ENCODE data around the gene NRG4.
"Not testable (repeated sequence)": the region's sequence is repeated elsewhere in the genome, so short reads cannot be mapped to it uniquely, and the experiment has no call there.

The NRG4 gene

DNA sequence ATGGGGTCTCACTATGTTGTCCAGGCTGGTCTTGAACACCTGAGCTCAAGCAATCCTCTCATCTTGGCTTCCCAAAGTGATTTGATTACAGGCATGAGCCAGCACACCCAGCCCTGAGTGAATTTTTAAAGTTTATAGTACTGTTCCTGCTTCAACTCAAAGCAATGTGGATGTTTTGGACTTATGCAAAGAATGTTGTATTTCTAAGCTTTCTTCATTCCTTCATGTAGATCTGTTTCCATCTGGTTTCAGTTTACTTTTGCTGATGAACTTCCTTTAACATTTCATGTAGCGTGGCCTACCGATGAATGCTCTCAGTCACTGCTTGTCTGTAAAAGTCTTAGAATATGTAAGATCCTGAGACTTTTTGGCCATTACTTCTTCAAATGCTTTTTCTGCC lies 23.2 kb downstream of the NRG4 start:
- no peak overlapping the region for H3K9ac ChIP-seq (ENCODE audit: low read depth, low read length)
- no peak overlapping the region for H3K4me3 ChIP-seq (ENCODE audit: low read length)
- H3K4me1 ChIP-seq (ENCODE audit: control insufficient read depth, insufficient read depth, low read length): no peaks in the 10 kb centered on the region
- H3K27me3 ChIP-seq (ENCODE audit: control insufficient read depth, insufficient read depth, low read length): no peaks in the 10 kb centered on the region
- H3K4me2 ChIP-seq (ENCODE audit: low read length): no peak overlapping the region
- no peaks in the 10 kb centered on the region for H3K36me3 ChIP-seq (ENCODE audit: insufficient read depth, low read length)
- no peaks in the 10 kb centered on the region for H3K9me3 ChIP-seq (replicated peaks; ENCODE audit: low read length)

DNA sequence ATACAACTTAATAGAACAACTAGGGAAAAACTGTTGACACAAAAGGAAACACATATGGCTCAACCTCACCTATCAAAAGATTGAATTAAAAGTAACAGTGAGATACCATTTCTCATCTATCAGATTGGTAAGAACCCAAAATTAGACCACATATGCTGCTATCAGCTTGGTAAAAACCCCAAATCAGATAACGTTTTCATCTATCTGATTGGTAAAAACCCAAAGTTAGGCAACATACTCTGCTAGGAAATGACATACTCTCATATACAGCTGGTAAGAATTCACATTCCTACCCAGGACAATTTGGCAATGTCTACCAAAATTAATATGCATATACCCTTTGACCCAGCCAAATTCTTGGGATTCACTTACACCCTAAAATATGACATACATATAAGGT lies 26.3 kb downstream of the NRG4 start:
- no peaks in the 10 kb centered on the region for H3K4me1 ChIP-seq (ENCODE audit: control insufficient read depth, insufficient read depth, low read length)
- no peak overlapping the region for H3K4me3 ChIP-seq (ENCODE audit: low read length)
- no peaks in the 10 kb centered on the region for H3K36me3 ChIP-seq (ENCODE audit: insufficient read depth, low read length)
- H3K27me3 ChIP-seq (ENCODE audit: control insufficient read depth, insufficient read depth, low read length): peaks cover 5% of the 10 kb centered on the region
- H3K9me3 ChIP-seq (replicated peaks; ENCODE audit: low read length): no peaks in the 10 kb centered on the region
- H3K4me2 ChIP-seq (ENCODE audit: low read length): no peak overlapping the region
- H3K9ac ChIP-seq (ENCODE audit: low read depth, low read length): no peak overlapping the region

DNA sequence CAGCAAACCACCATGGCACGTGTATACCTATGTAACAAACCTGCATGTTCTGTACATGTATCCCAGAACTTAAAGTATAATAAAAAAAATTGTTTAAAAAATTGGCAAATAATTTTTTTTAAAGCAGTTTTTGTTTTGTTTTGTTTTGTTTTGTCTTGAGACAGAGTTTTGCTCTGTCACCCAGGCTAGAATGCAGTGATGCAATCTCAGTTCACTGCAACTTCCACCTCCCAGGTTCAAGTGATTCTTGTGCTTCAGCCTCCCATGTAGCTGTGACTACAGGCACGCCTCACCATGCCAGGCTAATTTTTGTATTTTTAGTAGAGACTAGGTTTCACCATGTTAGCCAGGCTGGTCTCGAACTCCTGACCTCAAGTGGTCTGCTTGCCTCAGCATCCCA lies 27.5 kb downstream of the NRG4 start:
- H3K4me1 ChIP-seq (ENCODE audit: control insufficient read depth, insufficient read depth, low read length); H3K4me2 ChIP-seq (ENCODE audit: low read length); H3K4me3 ChIP-seq (ENCODE audit: low read length); H3K9me3 ChIP-seq (replicated peaks; ENCODE audit: low read length); H3K9ac ChIP-seq (ENCODE audit: low read depth, low read length); H3K36me3 ChIP-seq (ENCODE audit: insufficient read depth, low read length): not testable (repeated sequence)
- peaks cover 11% of the 10 kb centered on the region for H3K27me3 ChIP-seq (ENCODE audit: control insufficient read depth, insufficient read depth, low read length)

DNA sequence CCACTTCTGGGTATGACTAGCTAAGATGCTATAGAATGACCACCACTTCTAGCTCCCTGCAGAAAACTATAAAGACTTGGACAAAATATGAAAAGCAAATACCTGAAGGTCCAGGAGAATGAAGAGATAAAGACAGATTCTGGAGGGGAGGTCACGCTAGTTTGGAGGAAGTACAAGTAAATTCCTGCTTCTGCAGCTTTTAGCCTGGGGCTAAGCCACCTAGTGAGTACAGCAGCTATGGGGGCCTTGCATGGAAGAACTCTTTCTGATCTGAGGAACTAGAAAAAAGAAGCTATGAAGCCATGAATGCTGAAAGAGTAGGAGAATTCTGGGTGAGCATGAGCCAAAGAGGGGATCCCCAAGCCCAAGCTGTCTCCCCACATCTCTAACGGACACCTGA lies 29.8 kb downstream of the NRG4 start:
- H3K4me2 ChIP-seq (ENCODE audit: low read length): no peak overlapping the region
- H3K4me3 ChIP-seq (ENCODE audit: low read length): no peak overlapping the region
- no peaks in the 10 kb centered on the region for H3K9me3 ChIP-seq (replicated peaks; ENCODE audit: low read length)
- H3K9ac ChIP-seq (ENCODE audit: low read depth, low read length): no peak overlapping the region
- no peaks in the 10 kb centered on the region for H3K36me3 ChIP-seq (ENCODE audit: insufficient read depth, low read length)
- no peaks in the 10 kb centered on the region for H3K4me1 ChIP-seq (ENCODE audit: control insufficient read depth, insufficient read depth, low read length)
- H3K27me3 ChIP-seq (ENCODE audit: control insufficient read depth, insufficient read depth, low read length): peaks cover 17% of the 10 kb centered on the region

DNA sequence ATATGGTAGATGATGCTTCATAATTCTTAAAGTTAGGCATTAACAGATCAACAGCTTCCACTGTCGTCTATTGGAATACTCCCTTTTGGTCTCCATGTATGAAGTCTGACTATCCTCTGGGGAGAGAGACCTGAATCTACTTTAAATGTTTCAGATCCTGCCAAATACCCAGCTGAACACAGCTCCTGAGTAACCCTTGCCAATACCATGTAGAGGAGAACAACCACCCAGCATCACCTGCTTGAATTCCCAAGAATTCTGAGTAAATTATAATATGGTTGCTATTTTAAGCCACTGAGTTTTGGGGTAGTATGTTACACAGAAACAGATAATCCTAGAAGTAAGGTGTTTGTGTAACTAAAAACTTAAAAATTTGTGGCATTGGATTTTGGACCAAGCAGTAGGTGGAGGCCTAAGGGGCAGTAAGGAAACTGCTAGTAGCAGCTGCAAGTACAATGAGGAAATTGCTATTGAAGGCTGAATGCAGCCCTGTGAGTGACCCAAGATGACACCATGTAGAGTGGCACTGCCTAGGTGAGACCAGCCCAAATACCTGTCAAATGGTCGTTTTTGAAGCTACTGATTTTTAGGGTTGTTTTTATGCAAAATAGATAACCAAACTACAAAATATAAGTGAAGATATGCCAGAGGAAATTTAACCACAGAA lies 30.9 kb downstream of the NRG4 start:
- H3K4me2 ChIP-seq (ENCODE audit: low read length): no peak overlapping the region
- H3K27me3 ChIP-seq (ENCODE audit: control insufficient read depth, insufficient read depth, low read length): peaks cover 17% of the 10 kb centered on the region
- H3K9ac ChIP-seq (ENCODE audit: low read depth, low read length): no peak overlapping the region
- no peaks in the 10 kb centered on the region for H3K9me3 ChIP-seq (replicated peaks; ENCODE audit: low read length)
- no peaks in the 10 kb centered on the region for H3K4me1 ChIP-seq (ENCODE audit: control insufficient read depth, insufficient read depth, low read length)
- H3K36me3 ChIP-seq (ENCODE audit: insufficient read depth, low read length): no peaks in the 10 kb centered on the region
- H3K4me3 ChIP-seq (ENCODE audit: low read length): no peak overlapping the region

DNA sequence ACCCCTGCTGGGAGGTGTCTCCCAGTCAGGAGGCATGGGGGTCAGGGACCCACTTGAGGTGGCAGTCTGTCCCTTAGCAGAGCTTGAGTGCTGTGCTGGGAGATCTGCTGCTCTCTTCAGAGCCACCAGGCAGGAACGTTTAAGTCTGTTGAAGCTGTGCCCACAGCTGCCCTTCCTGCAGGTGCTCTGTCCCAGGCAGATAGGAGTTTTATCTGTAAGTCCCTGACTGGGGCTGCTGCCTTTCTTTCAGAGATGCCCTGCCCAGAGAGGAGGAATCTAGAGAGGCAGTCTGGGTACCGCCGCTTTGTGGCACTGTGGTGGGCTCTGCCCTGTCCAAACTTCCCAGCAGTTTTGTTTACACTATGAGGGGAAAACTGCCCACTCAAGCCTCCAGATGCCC lies 35.5 kb downstream of the NRG4 start:
- H3K27me3 ChIP-seq (ENCODE audit: control insufficient read depth, insufficient read depth, low read length): peaks cover 20% of the 10 kb centered on the region
- not testable (repeated sequence) for H3K4me2 ChIP-seq (ENCODE audit: low read length); H3K36me3 ChIP-seq (ENCODE audit: insufficient read depth, low read length); H3K9me3 ChIP-seq (replicated peaks; ENCODE audit: low read length); H3K4me3 ChIP-seq (ENCODE audit: low read length); H3K9ac ChIP-seq (ENCODE audit: low read depth, low read length); H3K4me1 ChIP-seq (ENCODE audit: control insufficient read depth, insufficient read depth, low read length)

DNA sequence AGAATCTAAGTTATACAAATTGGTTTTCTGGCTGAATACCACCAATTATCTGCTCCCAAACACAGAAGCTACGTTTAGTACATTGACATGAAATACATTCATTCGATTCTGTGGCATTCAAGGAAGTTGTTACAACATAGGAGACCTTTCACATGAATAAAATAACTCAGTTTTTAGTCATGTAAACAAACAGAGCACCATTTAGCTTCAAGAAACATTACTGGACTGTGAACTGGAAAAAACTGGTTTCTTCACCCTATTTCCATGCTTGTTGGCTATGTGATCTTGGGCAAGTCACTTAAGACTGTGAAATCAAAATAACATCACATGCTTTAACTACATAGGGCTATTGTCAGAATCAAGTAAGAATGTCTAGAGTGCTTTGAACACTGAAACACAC lies 46.2 kb downstream of the NRG4 start:
- no peak overlapping the region for H3K4me2 ChIP-seq (ENCODE audit: low read length)
- no peak overlapping the region for H3K4me3 ChIP-seq (ENCODE audit: low read length)
- peaks cover 3% of the 10 kb centered on the region for H3K4me1 ChIP-seq (ENCODE audit: control insufficient read depth, insufficient read depth, low read length)
- no peaks in the 10 kb centered on the region for H3K36me3 ChIP-seq (ENCODE audit: insufficient read depth, low read length)
- no peak overlapping the region for H3K9ac ChIP-seq (ENCODE audit: low read depth, low read length)
- H3K9me3 ChIP-seq (replicated peaks; ENCODE audit: low read length): no peaks in the 10 kb centered on the region
- H3K27me3 ChIP-seq (ENCODE audit: control insufficient read depth, insufficient read depth, low read length): no peaks in the 10 kb centered on the region

DNA sequence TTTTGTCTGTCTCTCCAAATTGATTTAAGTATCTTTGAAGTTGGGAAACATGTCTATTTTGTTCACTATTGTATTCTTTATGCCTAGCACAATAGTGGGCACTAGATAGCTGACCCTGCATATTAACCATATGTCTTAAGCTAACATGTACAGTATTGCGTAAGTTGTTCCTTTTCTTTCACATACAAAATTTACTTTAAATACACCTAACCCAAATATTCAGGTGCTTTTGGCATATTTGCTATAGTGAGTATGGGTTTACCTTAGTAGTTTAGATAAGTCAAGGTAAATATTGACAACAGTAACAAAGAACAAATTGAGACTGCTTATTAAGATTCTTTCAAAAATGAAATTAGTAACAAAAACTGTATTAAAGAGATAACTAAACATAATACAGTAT lies 50.9 kb downstream of the NRG4 start:
- peaks cover 3% of the 10 kb centered on the region for H3K4me1 ChIP-seq (ENCODE audit: control insufficient read depth, insufficient read depth, low read length)
- H3K36me3 ChIP-seq (ENCODE audit: insufficient read depth, low read length): no peaks in the 10 kb centered on the region
- no peak overlapping the region for H3K9ac ChIP-seq (ENCODE audit: low read depth, low read length)
- no peak overlapping the region for H3K4me3 ChIP-seq (ENCODE audit: low read length)
- no peak overlapping the region for H3K4me2 ChIP-seq (ENCODE audit: low read length)
- H3K9me3 ChIP-seq (replicated peaks; ENCODE audit: low read length): no peaks in the 10 kb centered on the region
- no peaks in the 10 kb centered on the region for H3K27me3 ChIP-seq (ENCODE audit: control insufficient read depth, insufficient read depth, low read length)

DNA sequence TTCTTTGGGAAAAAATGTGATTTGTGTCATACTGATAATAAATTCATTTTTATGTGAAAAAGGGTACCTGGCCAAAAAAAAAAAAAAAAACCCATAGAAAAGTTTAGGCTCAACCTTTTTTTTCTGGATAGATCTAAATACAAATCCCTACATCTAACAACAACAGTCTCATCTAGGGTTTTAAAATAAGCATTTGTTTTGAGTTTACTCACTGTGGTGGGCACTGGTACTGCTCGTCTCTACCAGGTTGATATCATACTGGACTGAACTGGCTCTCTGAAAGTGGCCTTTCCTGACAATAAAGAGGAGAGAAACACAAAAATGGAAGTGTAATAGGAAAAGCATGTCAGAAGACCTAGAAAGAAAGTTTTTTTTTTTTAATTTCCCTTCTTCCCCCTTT lies 56.5 kb downstream of the NRG4 start:
- no peak overlapping the region for H3K4me3 ChIP-seq (ENCODE audit: low read length)
- no peaks in the 10 kb centered on the region for H3K36me3 ChIP-seq (ENCODE audit: insufficient read depth, low read length)
- no peaks in the 10 kb centered on the region for H3K4me1 ChIP-seq (ENCODE audit: control insufficient read depth, insufficient read depth, low read length)
- H3K9me3 ChIP-seq (replicated peaks; ENCODE audit: low read length): no peaks in the 10 kb centered on the region
- no peak overlapping the region for H3K4me2 ChIP-seq (ENCODE audit: low read length)
- H3K27me3 ChIP-seq (ENCODE audit: control insufficient read depth, insufficient read depth, low read length): no peaks in the 10 kb centered on the region
- no peak overlapping the region for H3K9ac ChIP-seq (ENCODE audit: low read depth, low read length)

DNA sequence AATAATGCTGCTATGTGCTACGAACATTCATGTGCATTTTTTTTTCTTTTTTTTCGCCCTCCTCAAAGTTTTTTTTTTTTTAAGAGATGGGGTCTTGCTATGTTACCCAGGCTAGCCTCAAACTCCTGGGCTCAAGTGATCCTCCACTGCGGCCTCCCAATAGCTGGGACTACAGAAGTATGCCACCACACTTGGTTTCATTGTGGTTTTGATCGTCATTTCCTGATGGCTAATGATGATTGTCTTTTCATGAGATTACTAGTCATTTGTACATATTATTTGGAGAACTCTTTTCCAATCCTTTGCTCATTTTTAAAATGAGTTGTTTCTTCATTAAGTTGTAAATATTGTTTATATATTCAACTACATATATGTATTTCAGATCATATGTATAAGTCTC lies 59.7 kb downstream of the NRG4 start:
- no peak overlapping the region for H3K4me3 ChIP-seq (ENCODE audit: low read length)
- H3K27me3 ChIP-seq (ENCODE audit: control insufficient read depth, insufficient read depth, low read length): no peaks in the 10 kb centered on the region
- no peaks in the 10 kb centered on the region for H3K9me3 ChIP-seq (replicated peaks; ENCODE audit: low read length)
- no peaks in the 10 kb centered on the region for H3K36me3 ChIP-seq (ENCODE audit: insufficient read depth, low read length)
- H3K4me1 ChIP-seq (ENCODE audit: control insufficient read depth, insufficient read depth, low read length): peaks cover 3% of the 10 kb centered on the region
- no peak overlapping the region for H3K4me2 ChIP-seq (ENCODE audit: low read length)
- H3K9ac ChIP-seq (ENCODE audit: low read depth, low read length): no peak overlapping the region

DNA sequence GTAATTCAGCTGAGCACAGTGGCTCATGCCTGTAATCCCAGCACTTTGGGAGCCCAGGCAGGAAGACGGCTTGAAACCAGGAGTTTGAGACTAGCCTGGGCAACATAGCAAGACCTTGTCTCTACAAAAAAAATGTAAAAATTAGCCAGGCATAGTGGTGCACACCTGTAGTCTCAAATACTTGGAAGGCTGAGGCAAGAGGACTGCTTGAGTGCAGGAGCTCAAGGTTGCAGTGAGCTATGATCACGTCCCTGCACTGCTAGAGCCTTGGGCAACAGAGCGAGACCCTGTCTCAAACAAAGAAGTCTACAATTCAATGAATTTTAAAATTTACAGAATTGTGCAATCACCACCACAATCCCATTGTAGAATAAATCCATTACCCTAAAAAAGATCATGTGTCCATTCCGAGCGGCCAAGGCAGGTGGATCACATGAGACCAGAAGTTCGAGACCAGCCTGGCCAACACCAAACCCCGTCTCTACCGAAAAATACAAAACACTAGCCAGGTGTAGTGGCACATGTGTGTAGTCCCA lies 63.4 kb downstream of the NRG4 start:
- Histone ChIP-seq H3K9me3 (replicated peaks; ENCODE audit: low read length) (no peaks in the 10 kb centered on the region), H3K9ac (ENCODE audit: low read depth, low read length) (no peak overlapping the region), H3K4me1 (ENCODE audit: control insufficient read depth, insufficient read depth, low read length) (peaks cover 25% of the 10 kb centered on the region), H3K36me3 (ENCODE audit: insufficient read depth, low read length) (no peaks in the 10 kb centered on the region), H3K4me2 (ENCODE audit: low read length) (no peak overlapping the region), H3K27me3 (ENCODE audit: control insufficient read depth, insufficient read depth, low read length) (no peaks in the 10 kb centered on the region), H3K4me3 (ENCODE audit: low read length) (no peak overlapping the region)

DNA sequence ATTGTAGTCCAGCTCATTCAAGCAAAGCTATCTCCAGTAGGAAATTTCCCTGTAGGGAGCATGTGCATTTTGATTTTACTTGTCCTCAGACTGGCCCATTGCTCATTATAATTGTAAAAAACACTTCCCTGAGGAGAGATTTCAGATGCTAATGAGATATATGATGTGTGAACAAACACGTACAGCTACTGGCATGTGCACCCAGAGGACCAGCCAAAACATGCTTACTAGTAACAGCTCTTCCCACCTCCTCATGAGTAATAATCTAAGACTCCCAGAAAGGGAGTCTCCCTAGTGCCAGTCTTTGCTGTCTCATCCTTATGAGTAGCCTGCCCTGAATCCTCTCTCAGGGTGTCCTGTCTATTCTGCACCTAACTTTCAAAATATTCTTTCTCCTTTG lies 65.1 kb downstream of the NRG4 start:
- H3K4me3 ChIP-seq (ENCODE audit: low read length): no peak overlapping the region
- H3K27me3 ChIP-seq (ENCODE audit: control insufficient read depth, insufficient read depth, low read length): no peaks in the 10 kb centered on the region
- peaks cover 30% of the 10 kb centered on the region for H3K4me1 ChIP-seq (ENCODE audit: control insufficient read depth, insufficient read depth, low read length)
- H3K36me3 ChIP-seq (ENCODE audit: insufficient read depth, low read length): no peaks in the 10 kb centered on the region
- H3K9me3 ChIP-seq (replicated peaks; ENCODE audit: low read length): no peaks in the 10 kb centered on the region
- H3K9ac ChIP-seq (ENCODE audit: low read depth, low read length): no peak overlapping the region
- H3K4me2 ChIP-seq (ENCODE audit: low read length): peak overlapping the region; percentile 10
